ENCODE measurements around the gene SLC12A9. TPM values are rescaled to one million over a fixed set of nuclear protein-coding genes. Genes with fewer than 3 reads are reported as not detected.
A peak's percentile ranks its signal among the peaks of the same experiment; 100 is the strongest.

Gene SLC12A9
- total and polyA plus RNA-seq, 2 experiments from 2014 or later: 10.3 to 39.9 TPM

DNA sequence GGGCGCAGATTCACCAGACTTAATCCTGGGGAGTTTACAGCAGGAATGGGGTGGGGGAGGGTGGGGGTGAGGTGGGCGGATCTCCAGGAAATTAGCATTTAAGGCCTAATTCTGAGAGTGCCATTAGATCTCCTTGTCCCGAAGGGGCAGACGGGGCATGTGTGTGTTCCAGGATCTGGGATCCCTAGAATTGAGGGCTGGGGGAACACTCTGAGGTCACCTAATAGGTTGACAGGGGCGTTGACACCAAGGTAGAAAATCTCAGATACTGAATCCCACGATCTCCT lies 15.8 kb upstream of the SLC12A9 start:
- peaks cover 24% of the 10 kb centered on the region for H3K4me1 Mint-ChIP-seq
- DNase-seq (ENCODE audit: low spot score) (no peak), ATAC-seq (no peak)
- Histone ChIP-seq H3K4me2 (peak overlapping the region; percentile 88), H4K20me1 (replicated peaks; ENCODE audit: insufficient read depth) (no peaks in the 10 kb centered on the region), H3K79me2 (replicated peaks; ENCODE audit: insufficient read depth) (peaks cover 8% of the 10 kb centered on the region; the same call in 1 of the 2 replicates), H3K36me3 (ENCODE audit: insufficient read depth) (no peaks in the 10 kb centered on the region), H3K9me2 (ENCODE audit: insufficient read depth) (no peaks in the 10 kb centered on the region), H3K4me1 (ENCODE audit: insufficient read depth) (peaks cover 17% of the 10 kb centered on the region), H3K4me3 (peak overlapping the region; percentile 61), H3F3A (replicated peaks; ENCODE audit: low read depth) (peaks cover 15% of the 10 kb centered on the region), H2AFZ (no peak overlapping the region), H3K27me3 (ENCODE audit: insufficient read depth) (no peaks in the 10 kb centered on the region), H3K27ac (ENCODE audit: low read depth) (peak overlapping the region; percentile 100)
- H3K4me3 Mint-ChIP-seq: peak overlapping the region; percentile 76
- H3K36me3 Mint-ChIP-seq (ENCODE audit: low read depth): peaks cover 15% of the 10 kb centered on the region
- peak overlapping the region; percentile 98 for H3K27ac Mint-ChIP-seq
- H3K27me3 Mint-ChIP-seq (ENCODE audit: insufficient read depth, low read depth, poor library complexity): peaks cover 28% of the 10 kb centered on the region
- TF ChIP-seq POLR2AphosphoS5 (IDR thresholded peaks at IDR 0.05; ENCODE audit: low read depth) (peak; percentile 60), NANOG (IDR thresholded peaks at IDR 0.05; ENCODE audit: borderline replicate concordance) (0 out of 2 replicates have a peak, but pooled peaks have one; percentile 45)
- TF ChIP-seq, protein P1, sequence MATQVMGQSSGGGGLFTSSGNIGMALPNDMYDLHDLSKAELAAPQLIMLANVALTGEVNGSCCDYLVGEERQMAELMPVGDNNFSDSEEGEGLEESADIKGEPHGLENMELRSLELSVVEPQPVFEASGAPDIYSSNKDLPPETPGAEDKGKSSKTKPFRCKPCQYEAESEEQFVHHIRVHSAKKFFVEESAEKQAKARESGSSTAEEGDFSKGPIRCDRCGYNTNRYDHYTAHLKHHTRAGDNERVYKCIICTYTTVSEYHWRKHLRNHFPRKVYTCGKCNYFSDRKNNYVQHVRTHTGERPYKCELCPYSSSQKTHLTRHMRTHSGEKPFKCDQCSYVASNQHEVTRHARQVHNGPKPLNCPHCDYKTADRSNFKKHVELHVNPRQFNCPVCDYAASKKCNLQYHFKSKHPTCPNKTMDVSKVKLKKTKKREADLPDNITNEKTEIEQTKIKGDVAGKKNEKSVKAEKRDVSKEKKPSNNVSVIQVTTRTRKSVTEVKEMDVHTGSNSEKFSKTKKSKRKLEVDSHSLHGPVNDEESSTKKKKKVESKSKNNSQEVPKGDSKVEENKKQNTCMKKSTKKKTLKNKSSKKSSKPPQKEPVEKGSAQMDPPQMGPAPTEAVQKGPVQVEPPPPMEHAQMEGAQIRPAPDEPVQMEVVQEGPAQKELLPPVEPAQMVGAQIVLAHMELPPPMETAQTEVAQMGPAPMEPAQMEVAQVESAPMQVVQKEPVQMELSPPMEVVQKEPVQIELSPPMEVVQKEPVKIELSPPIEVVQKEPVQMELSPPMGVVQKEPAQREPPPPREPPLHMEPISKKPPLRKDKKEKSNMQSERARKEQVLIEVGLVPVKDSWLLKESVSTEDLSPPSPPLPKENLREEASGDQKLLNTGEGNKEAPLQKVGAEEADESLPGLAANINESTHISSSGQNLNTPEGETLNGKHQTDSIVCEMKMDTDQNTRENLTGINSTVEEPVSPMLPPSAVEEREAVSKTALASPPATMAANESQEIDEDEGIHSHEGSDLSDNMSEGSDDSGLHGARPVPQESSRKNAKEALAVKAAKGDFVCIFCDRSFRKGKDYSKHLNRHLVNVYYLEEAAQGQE (IDR thresholded peaks at IDR 0.05; ENCODE audit: unreplicated experiment): no peak
- H3K9me3 Mint-ChIP-seq: peaks cover 2% of the 10 kb centered on the region; the same call in 1 of the 3 replicates

DNA sequence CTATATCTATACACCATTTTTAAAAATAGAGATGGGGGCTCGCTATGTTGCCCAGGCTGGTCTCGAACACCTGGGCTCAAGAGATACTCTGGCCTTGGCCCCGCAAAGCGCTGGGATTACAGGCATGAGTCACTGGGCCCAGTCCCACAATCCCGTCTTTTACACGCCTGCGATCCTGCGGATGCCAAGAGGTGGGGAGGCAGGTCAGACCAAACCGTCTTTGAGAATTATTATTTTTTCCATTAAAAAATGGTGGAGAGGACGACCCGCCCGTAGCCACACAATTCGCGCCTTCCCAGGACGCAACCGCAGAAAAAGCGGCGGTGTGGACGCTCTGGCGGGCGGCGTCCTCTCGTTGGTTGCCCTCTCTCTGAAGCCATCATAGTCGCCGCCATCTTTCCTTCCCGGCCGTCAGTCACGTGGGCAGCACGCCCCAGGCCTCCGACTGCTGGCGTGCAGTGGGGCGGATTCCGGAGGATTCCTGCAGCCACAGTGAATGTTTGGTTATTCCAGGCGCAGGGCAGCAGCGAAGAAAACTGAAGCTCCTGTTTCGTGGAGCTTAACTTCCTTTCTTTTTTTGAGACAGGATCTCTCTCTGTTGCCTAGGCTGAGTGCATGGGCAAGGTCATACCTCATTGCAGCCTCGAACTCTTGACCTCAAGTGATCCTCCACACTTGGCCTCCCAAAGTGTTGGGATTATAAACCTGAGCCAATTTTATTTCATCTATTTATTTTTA lies 15.2 kb upstream of the SLC12A9 start:
- no peaks in the 10 kb centered on the region for H3K27me3 ChIP-seq (ENCODE audit: insufficient read depth)
- ATAC-seq (peak; percentile 72), DNase-seq (ENCODE audit: low spot score) (peak; percentile 96)
- H4K20me1 ChIP-seq (replicated peaks; ENCODE audit: insufficient read depth): no peaks in the 10 kb centered on the region
- H3K27ac ChIP-seq (ENCODE audit: low read depth): peak overlapping the region; percentile 100
- H3K9me3 Mint-ChIP-seq: peaks cover 2% of the 10 kb centered on the region; the same call in 1 of the 3 replicates
- peaks cover 15% of the 10 kb centered on the region for H3K36me3 Mint-ChIP-seq (ENCODE audit: low read depth)
- peaks cover 15% of the 10 kb centered on the region for H3F3A ChIP-seq (replicated peaks; ENCODE audit: low read depth)
- H3K4me2 ChIP-seq: peak overlapping the region; percentile 88
- peaks cover 8% of the 10 kb centered on the region; the same call in 1 of the 2 replicates for H3K79me2 ChIP-seq (replicated peaks; ENCODE audit: insufficient read depth)
- peaks cover 29% of the 10 kb centered on the region for H3K4me1 Mint-ChIP-seq
- H3K27me3 Mint-ChIP-seq (ENCODE audit: insufficient read depth, low read depth, poor library complexity): peaks cover 28% of the 10 kb centered on the region
- no peaks in the 10 kb centered on the region for H3K36me3 ChIP-seq (ENCODE audit: insufficient read depth)
- peak overlapping the region; percentile 98 for H3K27ac Mint-ChIP-seq
- no peak overlapping the region for H2AFZ ChIP-seq
- H3K4me3 Mint-ChIP-seq: peak overlapping the region; percentile 76
- peaks cover 17% of the 10 kb centered on the region for H3K4me1 ChIP-seq (ENCODE audit: insufficient read depth)
- H3K9me2 ChIP-seq (ENCODE audit: insufficient read depth): no peaks in the 10 kb centered on the region
- H3K4me3 ChIP-seq: peak overlapping the region; percentile 61
- TF ChIP-seq, protein P1 (IDR thresholded peaks at IDR 0.05; ENCODE audit: unreplicated experiment): no peak
- no peak for TF ChIP-seq EZH2 (IDR thresholded peaks at IDR 0.05; ENCODE audit: low read depth, unreplicated experiment)
- TF ChIP-seq, protein P2, sequence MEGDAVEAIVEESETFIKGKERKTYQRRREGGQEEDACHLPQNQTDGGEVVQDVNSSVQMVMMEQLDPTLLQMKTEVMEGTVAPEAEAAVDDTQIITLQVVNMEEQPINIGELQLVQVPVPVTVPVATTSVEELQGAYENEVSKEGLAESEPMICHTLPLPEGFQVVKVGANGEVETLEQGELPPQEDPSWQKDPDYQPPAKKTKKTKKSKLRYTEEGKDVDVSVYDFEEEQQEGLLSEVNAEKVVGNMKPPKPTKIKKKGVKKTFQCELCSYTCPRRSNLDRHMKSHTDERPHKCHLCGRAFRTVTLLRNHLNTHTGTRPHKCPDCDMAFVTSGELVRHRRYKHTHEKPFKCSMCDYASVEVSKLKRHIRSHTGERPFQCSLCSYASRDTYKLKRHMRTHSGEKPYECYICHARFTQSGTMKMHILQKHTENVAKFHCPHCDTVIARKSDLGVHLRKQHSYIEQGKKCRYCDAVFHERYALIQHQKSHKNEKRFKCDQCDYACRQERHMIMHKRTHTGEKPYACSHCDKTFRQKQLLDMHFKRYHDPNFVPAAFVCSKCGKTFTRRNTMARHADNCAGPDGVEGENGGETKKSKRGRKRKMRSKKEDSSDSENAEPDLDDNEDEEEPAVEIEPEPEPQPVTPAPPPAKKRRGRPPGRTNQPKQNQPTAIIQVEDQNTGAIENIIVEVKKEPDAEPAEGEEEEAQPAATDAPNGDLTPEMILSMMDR (conservative IDR thresholded peaks at IDR 0.05; ENCODE audit: low read depth in 2 of 2): no peak

Data from GM23338 (cell line).